Stimulated activated CD4-positive, alpha-beta T cell treated with anti-CD3 and anti-CD28 coated beads, Interleukin-1b, Interleukin-23, amount 100 ng/mL, for 24 hours (primary cell): ENCODE data around the gene MARS1.
"Not testable (repeated sequence)": the region's sequence is repeated elsewhere in the genome, so short reads cannot be mapped to it uniquely, and the experiment has no call there.

Experiments used
- DNase-seq, 4 experiments: peaks; one replicate each; pipeline ENCODE4 v3.0.0-alpha.2; 2020; ENCODE audit warnings: low read depth in 4 of 4, low spot score in 1 of 4

MARS1 gene

DNA sequence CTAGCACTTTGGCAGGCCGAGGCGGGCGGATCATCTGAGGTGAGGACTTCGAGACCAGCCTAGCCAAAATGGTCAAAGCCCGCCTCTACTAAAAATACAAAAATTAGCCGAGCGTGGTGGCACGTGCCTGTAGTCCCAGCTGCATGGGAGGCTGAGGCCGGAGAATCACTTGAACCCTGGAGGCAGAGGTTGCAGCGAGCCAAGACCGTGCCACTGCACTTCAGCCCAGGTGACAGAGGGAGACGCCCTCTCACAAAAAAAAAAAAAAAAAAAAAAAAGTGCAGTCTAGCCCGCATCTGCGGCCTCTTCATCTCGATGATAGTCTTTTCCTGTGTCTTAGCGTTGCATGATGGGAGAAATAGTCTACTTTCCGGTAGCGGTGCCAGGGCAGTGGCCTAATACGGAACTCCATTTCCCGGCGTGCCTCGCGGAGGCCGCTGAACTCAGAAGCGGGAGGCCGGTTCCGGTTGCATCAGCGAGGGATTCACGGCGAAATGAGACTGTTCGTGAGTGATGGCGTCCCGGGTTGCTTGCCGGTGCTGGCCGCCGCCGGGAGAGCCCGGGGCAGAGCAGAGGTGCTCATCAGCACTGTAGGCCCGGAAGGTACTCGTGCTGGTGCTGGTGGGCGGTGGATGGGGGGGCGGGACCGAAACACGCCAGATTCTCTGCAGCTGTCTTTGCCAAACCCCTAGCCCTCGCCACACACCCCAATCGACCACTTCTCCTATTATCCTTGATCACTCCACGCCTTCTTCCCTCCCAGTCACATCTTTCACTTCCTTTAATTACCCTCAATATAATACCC is at the start of gene MARS1:
TSS of gene MARS1 (plus strand) at position 472 of the 805 bp plus-strand sequence. CDS start at position 495, 23 bp downstream.
- peak; percentile 80 to 88 (median 84) for DNase-seq

DNA sequence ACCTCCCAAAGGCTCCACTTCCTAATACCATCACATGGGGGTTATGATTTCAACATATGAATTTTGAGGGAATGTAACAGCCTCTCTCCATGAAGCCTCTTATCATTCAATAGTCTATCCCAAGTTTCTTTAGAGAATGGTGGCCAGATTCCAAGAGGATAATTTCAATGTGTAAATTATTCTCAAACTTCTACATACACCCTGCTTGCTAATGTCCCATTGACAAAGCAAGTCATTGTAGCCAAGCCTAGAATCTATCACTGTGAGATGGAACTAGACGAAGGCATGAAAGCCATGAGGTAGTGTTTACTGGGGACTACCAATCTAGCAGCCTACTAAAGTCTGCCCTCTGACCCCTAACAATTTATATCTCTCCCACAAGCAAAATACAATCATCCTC is 49.5 kb upstream of the MARS1 start:
- no peak for DNase-seq

- no peak for DNase-seq
Observed at GRCh38 chr12:57439762-57440266, 48.1 kb upstream of the MARS1 start.

DNA sequence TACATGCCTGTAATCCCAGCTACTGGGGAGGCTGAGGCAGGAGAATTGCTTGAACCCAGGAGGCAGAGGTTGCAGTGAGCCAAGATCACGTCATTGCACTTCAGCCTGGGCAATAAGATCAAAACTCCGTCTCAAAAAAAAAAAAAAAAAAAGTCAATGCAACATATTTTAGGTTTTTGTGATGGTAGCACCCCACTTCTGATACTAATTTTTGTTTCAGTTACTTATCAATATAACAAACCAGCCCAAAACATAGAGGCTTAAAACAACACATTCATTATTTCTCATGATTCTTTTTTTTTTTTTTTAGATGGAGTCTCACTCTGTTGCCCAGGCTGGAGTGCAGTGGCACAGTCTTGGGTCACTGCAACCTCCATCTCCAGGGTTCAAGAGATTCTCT is 46.5 kb upstream of the MARS1 start:
- DNase-seq = not testable (repeated sequence)

GRCh38 chr12:57441846-57442427 is 45.9 kb upstream of the MARS1 start:
- DNase-seq = no peak

GRCh38 chr12:57444337-57444736 is 43.5 kb upstream of the MARS1 start:
- not testable (repeated sequence) for DNase-seq

DNA sequence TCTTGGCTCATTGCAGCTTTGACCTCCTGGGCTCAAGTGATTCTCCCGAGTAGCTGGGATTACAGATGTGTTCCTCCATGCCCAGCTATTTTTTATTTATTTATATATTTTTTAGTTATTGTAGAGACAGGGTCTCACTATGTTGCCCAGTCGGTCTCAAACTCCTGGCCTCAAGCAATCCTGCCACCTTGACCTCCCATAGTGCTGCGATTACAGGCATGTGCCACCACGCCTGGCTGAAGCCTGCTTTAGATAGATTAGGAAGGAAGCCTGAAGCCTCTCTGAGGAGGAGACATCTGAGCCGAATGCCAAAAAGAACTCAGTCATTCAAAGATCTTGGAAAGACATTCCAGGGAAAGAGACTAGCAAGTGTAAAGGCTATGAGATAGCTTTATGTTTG is 43.1 kb upstream of the MARS1 start:
- DNase-seq = no peak

GRCh38 chr12:57446292-57446960 is 41.4 kb upstream of the MARS1 start:
- DNase-seq = no peak

DNA sequence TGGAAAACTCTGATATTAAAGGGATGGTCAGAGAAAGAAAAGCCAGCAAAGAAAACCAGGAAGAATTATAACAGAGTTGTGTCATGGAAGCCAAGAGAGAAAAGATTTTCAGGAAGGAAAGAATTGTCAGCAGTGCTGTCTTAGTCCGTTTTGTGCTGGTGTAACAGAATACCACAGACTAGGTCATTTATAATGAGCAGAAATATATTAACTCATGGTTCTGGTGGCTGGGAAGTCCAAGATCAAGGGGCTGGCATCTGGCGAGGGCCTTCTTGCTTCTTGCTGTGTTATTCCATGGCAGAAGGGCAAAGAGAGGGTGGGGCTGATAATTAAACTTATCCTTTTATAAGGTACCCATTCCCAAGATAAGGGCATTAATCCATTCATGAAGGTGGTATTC is 39.2 kb upstream of the MARS1 start:
- no peak for DNase-seq

DNA sequence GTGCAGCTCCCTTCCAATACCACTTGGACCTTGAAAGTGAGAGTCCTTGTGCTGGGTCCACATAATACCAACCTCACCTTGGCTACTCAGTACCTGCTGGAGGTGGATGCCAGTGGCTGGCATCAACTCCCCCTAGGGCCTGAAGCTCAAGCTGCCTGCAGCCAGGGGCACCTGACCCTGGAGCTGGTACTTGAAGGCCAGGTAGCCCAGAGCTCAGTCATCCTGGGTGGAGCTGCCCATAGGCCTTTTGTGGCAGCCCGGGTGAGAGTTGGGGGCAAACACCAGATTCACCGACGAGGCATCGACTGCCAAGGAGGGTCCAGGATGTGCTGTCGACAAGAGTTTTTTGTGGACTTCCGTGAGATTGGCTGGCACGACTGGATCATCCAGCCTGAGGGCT is 38.5 kb upstream of the MARS1 start:
- DNase-seq = no peak

- no peak for DNase-seq
Observed at GRCh38 chr12:57450057-57450456, 37.8 kb upstream of the MARS1 start.

DNA sequence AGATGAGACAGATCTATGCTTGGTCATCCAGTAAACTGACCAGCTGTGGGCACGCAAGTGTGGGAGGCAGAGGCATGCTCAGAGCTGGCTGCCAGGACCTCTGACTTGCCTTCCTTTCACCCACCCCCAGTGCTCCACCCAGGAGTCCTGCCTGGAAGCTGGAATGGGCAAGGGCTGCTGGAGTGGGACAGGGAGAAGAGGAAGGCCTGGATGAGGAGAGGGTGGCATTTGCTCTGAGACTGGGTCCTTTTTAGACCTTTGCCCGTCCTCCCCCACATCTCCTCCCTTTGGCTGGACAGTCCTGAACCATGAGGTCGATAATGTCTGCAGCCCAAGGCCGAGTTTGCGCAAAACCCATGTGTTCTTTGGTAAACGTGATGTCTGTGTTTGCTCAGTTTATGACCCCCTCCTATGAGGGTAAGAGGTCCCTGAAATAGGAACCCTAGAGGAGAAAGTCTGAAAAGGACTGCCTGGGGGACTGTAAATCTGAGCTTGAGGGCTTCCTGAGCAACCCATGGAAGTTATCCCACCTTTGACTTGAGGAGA is 36.6 kb upstream of the MARS1 start:
- DNase-seq = no peak

- DNase-seq = no peak
Observed at GRCh38 chr12:57452181-57452936, 35.5 kb upstream of the MARS1 start.

DNA sequence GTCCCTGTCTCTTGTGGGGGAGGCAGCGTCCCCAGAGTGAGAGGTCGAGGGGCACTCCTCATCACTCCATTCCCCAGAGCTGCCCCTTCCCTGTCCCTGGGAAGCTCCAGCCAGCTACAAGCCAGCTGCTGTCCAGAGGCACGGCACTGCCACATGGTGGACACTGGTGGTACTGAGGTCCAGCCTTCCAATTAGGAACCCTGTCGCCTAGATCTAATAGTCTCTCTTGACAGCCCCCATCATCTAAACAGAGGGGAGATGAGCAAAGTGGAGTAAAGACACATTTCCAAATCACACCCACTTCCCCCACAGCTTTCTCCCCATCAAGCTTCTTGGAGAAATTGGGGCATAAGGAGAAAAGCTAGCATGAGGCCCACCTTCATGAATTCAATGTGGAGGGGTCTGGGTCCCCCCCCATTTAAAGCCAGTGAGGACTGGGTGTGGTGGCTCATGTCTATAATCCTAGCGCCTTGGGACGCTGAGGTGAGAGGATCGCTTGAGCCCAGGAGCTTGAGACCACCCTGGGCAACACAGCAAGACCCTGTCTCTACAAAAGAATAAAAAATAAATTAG is 34.8 kb upstream of the MARS1 start:
- DNase-seq = no peak

DNA sequence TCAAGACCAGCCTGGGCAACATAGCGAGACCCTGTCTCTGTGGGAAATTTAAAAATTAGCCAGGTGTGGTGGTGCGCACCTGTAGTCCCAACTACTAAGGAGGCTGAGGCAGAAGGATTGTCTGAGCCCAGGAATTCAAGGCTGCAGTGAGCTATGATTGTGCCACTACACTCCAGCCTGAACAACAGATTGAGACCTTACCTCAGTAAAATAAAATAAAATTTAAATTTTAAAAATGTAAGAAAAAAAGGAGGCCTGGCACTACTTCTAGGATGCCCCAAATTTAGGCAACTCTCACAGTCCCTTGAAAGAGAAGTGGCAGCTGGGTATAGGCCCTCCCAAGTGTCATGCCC is 33.7 kb upstream of the MARS1 start:
- DNase-seq = no peak

DNA sequence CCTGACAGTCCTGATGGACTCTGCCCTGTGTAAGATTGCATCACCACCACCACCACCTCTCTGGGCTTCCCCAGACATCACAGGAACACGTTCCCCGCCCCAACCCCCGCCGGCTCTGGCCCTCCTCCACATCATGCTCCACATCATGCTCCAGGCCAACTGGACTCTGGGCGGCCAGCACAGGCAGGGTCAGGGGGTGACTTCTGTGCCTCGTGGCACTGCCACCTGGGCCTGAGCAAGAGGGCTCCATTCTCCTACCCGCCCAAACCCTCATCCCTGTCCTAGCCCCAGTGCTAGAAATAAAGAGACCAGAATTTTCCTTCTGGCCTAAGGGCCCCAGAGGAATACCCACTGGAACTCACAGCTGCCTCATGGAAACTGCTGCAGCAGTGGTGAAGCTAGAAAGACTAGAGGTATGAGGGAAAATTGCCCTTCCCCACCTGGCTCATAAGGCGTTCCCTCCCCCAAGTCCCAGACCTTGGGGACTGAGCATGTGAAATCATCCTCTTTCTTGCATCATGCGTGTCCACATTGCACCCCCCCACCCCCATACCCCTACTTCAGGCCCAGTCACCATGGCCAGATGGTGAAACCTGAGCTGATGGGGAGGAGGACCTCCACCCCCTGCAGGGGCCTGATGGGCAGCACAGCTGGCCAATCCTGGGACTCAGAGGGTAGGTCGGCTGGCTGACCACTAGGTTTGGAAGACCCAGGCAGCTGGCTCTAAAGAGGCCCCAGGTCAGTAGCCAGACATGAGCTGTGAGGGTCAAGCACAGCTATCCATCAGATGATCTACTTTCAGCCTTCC is 33.1 kb upstream of the MARS1 start, which contains the start of gene INHBE:
TSS of gene INHBE (plus strand) at position 742 of the 808 bp plus-strand sequence. CDS start 230 bp downstream, outside the sequence.
- no peak for DNase-seq

DNA sequence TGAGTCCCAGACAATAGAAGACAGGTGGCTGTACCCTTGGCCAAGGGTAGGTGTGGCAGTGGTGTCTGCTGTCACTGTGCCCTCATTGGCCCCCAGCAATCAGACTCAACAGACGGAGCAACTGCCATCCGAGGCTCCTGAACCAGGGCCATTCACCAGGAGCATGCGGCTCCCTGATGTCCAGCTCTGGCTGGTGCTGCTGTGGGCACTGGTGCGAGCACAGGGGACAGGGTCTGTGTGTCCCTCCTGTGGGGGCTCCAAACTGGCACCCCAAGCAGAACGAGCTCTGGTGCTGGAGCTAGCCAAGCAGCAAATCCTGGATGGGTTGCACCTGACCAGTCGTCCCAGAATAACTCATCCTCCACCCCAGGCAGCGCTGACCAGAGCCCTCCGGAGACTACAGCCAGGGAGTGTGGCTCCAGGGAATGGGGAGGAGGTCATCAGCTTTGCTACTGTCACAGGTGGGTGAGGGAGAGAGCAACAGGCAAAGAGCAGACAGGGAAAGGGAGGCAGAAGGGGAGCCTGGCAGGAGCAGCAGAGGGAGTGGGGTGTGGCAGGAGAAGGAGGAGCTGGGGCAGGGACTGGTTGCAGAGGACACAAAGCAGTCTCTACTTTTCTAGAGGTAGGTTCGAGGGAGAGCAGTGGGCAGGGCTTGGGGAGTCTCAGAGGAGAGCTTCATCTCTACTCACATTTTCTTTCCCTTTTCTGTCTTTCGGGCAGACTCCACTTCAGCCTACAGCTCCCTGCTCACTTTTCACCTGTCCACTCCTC is 32.3 kb upstream of the MARS1 start:
- no peak for DNase-seq

DNA sequence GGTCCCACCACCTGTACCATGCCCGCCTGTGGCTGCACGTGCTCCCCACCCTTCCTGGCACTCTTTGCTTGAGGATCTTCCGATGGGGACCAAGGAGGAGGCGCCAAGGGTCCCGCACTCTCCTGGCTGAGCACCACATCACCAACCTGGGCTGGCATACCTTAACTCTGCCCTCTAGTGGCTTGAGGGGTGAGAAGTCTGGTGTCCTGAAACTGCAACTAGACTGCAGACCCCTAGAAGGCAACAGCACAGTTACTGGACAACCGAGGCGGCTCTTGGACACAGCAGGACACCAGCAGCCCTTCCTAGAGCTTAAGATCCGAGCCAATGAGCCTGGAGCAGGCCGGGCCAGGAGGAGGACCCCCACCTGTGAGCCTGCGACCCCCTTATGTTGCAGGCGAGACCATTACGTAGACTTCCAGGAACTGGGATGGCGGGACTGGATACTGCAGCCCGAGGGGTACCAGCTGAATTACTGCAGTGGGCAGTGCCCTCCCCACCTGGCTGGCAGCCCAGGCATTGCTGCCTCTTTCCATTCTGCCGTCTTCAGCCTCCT is 31.6 kb upstream of the MARS1 start:
- no peak for DNase-seq
